SIG-M5 treated with dmso at 0.1 percent for 504 hours (cell line): Measurements from ENCODE around the gene CST7.

Experiments
- DNase-seq: peaks from one replicate; lab custom pipeline; 2025; ENCODE audit not compliant: unreplicated experiment; lab: John Stamatoyannopoulos, UW

CST7 gene

GRCh38 chr20:24950836-24951525 is 1.9 kb downstream of the CST7 start:
- DNase-seq, result no peak

- DNase-seq, result peak; percentile 64
Observed at GRCh38 chr20:24951536-24952083, 2.5 kb downstream of the CST7 start.

- no peak for DNase-seq
Observed at GRCh38 chr20:24952376-24953208, 3.5 kb downstream of the CST7 start.

DNA sequence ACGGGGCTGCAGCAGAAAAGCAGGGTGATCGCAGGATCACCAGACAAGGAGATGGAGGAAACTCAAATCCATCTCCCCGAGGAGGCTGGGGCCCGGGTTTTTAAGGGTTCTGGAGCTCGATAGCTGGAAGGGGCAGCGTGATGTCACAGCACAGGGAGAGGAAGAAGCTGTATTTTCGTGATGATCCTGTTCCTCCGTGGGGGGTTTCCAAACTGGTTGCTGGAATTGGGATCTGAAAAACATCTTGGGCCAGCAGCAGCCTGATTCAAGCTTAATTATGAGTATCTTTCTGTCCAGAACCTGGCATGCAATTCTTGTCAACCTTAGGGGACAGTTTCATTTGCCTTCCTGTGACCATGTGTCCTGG is 4.1 kb downstream of the CST7 start:
- DNase-seq, result no peak

- DNase-seq, result no peak
Observed at GRCh38 chr20:24953621-24954133, 4.6 kb downstream of the CST7 start.

DNA sequence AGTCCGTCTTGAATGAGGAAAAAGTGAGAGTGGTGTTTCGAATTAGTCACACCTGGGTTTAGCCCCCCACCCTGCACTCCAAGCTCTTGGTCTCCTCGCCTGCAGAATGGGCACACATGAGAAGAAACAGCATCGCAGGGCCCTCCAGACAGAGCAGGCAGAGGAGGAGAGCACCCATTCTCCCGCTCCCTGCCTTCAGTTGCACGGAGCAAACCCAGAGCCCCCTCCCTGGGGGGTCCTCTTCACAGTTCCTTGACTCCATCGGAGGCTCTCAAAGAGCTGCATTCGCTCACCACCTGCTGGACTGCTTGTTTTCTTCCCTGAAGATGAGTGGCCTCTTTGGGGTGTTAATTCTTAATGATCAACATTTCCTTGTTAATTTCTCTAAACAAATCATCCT is 5.1 kb downstream of the CST7 start:
- no peak for DNase-seq

- no peak for DNase-seq
Observed at GRCh38 chr20:24954566-24954965, 5.5 kb downstream of the CST7 start.

- no peak for DNase-seq
Observed at GRCh38 chr20:24955045-24955444, 6.0 kb downstream of the CST7 start.

DNA sequence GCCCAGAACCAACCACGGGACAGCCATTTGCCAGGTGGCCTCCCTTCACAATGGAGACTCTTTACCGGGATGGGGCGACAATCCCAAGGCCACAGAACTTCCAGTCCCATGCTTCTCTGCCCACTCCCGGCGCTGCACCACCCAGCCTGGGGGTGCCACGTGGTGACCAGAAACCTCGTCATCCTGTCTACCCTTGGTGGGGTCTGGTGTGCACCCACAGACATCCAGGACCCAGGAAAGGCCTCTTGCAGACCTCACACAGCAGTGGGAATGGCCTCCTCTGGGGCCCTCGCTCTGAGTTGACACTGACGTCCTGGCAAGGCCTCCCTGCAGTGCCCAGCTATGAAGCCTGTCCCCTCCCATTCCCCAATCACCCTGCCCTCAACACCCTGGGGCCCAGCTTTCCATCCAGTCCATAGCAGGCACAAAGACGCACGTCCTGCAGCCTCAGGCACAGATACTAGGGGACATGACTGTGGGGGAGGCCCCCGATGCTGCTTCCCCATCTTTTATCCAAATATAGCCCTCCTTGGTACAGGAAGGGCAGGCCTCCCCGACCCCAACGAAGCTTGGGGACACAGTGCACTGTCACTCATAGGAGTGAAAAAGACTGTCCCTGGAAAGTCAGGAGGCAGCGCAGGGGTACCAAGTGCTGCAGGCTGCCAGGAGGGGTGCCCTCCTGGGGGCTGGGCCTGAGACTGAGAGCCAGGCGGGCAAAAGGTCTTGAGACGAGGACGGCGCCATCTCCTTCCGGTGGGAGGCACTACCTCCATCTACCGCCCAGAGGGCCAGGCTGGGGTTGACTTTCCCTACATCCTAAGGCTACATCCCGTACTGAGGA is 7.2 kb downstream of the CST7 start:
- no peak for DNase-seq

DNA sequence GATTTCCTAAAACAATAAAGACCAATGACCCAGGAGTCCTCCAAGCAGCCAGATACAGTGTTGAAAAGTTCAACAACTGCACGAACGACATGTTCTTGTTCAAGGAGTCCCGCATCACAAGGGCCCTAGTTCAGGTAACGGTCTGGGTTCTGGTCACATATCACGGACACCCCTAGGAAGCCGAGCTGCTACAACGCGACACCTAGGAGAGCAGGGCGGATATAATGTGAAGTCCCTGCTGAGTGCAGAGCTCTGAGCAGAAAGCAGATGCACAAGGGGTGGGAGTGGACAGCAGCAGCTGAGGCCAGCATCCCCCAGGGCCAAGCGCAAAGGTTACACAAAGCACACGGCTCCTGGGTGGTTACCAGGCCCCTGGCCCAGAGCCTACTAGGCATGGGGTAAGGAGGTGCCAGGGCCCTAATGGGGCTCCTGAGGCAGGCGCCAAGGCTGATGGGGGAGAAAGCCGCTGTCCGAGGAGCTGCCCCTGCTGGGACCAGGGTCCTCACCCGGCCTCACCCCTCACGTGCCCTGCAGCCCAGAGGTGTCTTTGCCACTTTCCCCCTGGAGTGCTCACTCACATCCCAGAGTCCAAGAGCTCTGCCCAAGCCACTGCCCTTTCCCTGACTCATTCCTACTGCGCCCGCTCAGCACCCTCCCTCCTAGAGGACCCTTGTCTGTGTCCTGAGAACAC is 8.4 kb downstream of the CST7 start:
- DNase-seq, result no peak

DNA sequence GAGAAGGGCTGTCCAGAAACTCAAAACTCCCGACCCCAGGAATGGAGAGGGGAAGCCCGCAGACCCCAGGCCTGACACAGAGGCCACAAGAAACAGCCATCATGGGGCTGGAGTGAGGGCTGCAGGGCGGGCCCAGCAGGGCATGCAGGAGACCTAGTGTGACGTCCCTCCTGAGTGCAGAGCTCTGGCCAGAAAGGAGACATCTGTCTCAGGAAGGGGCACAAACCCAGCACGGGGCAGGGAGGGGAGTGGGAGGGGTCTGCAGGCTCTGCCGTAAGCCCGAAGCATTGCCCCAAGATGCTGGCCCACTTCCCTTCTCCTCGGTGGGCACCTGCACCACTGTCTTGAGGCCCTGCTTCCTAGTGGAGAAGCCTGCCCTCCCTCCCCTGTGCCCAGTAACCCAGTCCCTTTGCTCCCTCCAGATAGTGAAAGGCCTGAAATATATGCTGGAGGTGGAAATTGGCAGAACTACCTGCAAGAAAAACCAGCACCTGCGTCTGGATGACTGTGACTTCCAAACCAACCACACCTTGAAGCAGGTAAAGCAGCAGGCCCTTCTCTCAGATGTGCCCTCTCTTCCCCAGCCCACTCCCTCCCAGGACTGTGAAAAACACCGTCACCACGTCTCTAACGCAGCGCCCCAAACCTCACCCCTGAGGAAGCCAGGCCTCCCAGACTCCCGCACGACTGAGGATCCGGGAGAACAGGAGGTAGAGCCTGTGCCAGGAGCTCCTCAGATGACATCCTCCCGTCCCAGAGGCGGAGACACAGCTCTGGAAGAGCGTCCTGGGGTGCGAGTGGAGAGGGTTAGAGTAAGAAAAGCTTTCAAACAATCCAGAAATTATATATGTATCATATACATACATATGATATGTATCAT is 9.7 kb downstream of the CST7 start:
- DNase-seq, result no peak

GRCh38 chr20:24959591-24960301 is 10.7 kb downstream of the CST7 start:
- DNase-seq, result no peak

DNA sequence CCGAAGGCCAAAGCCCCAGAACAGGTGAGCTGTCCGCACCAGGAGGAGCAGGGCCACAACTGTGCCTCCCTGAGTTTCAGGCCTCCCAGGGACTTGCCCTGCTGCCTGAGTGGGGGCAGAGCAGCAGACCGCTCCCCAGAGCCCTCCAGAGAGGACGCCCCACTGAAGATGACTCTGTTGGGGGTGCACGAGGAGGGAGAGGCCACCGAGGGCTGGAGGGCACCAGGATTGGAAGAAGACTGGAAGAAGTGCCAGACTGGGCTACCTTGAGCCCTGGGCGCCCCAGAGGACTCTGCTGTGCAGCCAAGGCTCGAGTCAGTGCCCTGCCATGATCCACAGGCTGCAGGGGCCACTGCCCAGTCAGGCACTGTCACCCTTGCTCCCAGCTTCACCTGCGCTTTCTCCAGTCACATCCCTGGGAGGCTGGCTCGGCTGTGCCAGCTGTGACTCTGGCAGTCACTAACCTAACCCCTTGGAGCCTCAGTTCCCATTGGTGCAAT is 11.3 kb downstream of the CST7 start:
- no peak for DNase-seq

GRCh38 chr20:24960861-24961260 is 11.8 kb downstream of the CST7 start:
- no peak for DNase-seq

DNA sequence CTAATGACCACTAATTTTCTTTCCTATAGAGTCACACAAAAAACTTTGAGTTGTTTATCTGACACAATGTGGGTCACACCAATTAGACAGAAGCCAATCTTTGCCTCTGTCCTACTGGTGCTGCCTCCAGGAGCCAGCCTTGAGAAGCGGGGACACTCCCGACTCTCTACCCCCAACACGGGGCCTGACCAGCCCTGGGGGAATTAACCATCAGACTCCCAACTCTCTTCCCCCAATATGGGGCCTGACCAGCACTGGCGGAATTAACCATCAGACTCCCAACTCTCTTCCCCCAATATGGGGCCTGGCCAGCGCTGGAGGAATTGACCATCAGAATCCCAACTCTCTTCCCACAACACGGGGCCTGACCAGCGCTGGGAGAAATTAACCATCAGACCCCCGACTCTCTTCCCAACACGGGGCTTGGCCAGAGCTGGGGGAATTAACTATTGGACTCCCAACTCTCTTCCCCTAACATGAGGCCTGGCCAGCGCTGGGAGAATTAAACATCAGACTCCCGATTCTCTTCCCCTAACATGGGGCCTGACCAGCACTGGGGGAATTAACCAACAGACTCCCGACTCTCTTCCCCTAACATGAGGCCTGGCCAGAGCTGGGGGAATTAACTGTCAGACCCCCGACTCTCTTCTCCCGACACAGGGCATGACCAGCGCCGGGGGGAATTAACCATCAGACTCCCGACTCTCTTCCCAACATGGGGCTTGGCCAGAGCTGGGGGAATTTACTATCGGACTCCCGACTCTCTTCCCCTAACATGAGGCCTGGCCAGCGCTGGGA is 12.5 kb downstream of the CST7 start:
- no peak for DNase-seq

DNA sequence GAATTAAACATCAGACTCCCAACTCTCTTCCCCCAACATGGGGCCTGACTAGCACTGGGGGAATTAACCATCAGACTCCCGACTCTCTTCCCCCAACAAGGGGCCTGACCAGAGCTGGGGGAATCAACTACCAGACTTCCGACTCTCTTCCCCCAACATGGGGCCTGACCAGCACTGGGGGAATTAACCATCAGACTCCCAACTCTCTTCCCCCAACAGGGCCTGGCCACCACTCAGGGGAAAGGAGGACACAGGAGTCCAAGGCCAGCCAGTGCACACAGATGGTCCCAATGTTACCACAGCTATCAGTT is 13.1 kb downstream of the CST7 start:
- DNase-seq, result no peak

DNA sequence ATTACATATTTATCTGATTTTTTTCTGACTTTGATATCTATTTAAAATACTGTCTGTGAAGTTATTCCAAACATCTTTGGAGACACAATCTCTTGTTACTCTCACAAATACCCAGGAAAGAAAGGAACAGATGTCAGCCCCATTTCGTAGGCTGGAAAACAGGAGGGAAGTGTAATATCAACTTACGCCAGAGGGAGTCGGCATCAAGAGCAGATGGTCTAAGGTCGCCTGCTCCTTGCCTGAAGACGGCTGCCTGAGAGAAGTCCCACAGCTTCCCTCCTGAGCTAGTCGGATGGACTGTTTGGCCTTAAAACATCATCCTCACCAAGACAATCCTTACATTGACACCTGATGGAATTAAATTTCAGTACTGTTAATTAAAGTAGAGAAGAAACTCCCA is 13.4 kb downstream of the CST7 start:
- DNase-seq, result no peak
